KBM-7 (cell line): ENCODE data around the gene ZDBF2.
"Not testable (repeated sequence)": the region's sequence is repeated elsewhere in the genome, so short reads cannot be mapped to it uniquely, and the experiment has no call there.

Experiments
- DNase-seq: peaks from one replicate; pipeline ENCODE4 v3.0.0-alpha.2; 2015
- in situ Hi-C: fragments of 300-500 bp; cut with MboI; formaldehyde crosslinking; loops from 2 replicates; pipeline ENCODE4 v1.14.3; 2020; ENCODE audit warnings: low sequenced_read_pairs, low pct_unique_long_range_greater_than_20kb, mixed read lengths

ZDBF2 gene

DNA sequence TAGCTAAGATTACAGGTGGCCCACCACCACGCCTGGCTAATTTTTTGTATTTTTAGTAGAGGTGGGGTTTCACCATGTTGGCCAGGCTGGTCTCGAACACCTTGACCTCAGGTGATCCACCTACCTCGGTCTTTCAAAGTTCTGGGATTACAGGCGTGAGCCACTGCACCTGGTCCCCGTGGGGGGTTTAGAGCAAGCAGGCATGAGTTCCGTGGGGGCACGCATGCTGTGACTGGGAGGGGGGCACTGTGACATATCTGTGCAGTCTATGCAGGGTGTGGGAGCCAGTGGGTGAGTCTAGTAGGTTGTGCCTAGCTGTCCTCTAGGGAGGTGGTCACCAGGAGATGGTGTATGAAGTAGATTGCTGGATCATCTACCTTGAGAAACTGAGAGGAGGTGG, 16.6 kb upstream of the ZDBF2 start:
- no peak for DNase-seq
- in situ Hi-C loops, result no loop called here

GRCh38 chr2:206258615-206259014, 15.8 kb upstream of the ZDBF2 start:
- in situ Hi-C loops, DNase-seq: not testable (repeated sequence)

GRCh38 chr2:206259376-206260187, 14.9 kb upstream of the ZDBF2 start:
- DNase-seq, result no peak
- in situ Hi-C loops, result no loop called here

DNA sequence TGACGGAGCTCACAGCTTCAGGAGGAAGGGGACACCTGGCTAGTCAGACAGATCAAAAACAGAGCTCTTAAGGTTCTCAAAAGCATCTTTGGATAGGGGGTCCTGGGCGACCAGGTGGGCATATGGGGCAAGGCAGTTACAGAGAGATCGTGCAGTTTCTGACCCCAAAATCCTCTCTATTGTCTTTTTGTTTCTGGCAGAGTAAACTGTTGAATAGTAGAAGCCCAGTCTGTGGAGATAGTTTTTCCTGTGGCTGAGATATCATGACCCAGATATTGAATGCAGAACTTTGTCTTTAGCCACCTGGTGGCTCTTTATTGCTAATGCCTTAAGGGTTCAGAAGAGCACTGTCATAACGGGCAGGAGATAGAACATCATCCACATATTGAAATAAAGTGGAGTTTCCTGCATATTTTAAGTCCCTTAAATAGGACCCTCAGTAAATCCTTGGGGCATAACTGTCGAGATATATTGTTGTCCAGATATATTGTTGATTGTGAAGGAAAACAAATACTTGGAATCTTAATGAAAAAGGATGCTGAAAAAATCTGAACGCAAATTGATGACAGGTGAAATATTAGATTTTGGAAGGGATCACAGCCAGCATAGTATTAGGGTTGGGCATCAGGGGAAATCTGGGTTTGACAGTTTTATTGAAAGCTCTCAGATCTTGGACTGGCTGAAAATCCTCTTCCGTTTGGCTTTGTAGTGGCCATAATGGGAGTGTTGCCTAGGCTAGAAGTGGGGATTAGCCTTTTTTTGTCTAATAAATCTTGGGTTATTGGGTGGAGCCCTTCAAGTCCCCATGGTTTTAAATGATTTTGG, 14.1 kb upstream of the ZDBF2 start:
- in situ Hi-C loops, result no loop called here
- DNase-seq, result peak; percentile 29

- no peak for DNase-seq
- in situ Hi-C loops, result no loop called here
These were observed 10.4 kb upstream of the ZDBF2 start for GRCh38 chr2:206263959-206264603.

DNA sequence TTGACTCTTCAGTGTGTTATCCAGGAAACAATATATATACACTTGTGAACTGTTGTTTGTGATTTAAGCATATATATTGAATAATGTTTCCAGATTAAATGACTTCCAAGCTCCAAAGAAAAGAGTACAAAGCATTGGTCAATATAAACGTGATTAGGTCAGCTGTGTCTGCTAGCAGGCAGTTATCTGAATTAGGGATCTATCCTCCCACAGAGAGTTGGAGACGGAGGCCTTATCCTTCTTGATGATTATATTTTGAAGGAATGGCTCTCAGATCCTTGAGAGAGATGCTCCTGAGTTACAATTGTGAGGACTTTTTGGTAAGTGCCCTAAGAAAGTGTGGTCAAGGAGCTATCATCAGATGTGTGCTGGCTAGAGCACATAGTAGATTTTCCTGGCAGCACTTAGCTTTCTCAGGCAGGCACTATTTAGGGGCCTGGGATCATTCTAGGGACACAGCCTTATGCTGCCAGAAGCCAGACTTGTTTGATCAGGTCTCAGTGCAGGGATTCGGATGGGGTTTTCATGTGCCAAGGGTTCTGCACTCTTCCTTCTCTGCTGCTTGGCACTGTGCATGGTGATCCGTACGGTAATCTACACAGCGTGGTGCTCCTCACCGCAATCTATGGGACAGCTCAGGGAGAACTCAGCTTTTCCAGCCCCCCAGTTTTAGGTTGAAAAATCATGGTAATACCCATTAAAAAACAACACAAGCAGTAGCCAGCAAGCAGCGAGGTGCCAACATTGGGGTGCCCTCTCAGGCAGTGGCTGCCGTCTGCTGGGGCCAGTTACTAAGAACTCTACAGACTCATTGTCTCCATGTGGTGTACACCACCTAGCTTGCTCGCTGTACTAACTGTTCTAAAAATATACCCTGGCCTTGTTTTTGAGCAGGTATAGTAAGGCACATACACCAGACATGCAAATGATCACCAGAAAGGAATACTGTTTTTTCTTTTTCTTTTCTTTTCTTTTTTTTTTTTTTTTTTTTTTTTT, 8.0 kb upstream of the ZDBF2 start:
- no peak for DNase-seq
- in situ Hi-C loops, result no loop called here

- no peak for DNase-seq
- in situ Hi-C loops, result no loop called here
These were observed 6.9 kb upstream of the ZDBF2 start for GRCh38 chr2:206267567-206267966.

- no peak for DNase-seq
- in situ Hi-C loops, result no loop called here
These were observed 3.4 kb upstream of the ZDBF2 start for GRCh38 chr2:206271065-206271464.

GRCh38 chr2:206273905-206274304, 558 bp upstream of the ZDBF2 start:
- no peak for DNase-seq
- in situ Hi-C loops, result no loop called here

GRCh38 chr2:206275312-206276055, 1.0 kb downstream of the ZDBF2 start:
- in situ Hi-C loops, result no loop called here
- peak; percentile 40 for DNase-seq

- no peak for DNase-seq
- in situ Hi-C loops, result no loop called here
These were observed 1.9 kb downstream of the ZDBF2 start for GRCh38 chr2:206276169-206276942.

DNA sequence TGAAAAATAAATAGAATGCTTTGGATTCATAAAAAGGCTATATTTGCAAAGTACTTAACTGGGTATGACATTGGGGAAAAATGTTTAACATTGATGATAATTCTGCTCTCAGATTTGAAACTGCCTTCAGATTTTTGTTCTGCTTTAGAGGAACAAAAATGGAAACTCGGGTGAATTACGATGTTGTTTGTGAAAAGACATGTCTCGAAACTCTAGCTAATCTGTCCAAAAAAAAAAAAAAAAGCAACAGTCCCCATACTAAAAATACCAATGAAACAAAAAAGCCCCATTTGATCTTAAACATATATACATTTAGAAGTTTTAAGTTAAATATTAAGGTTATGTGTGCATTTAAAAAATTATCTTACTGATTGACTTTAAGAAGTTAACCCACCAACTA, 3.0 kb downstream of the ZDBF2 start:
- no peak for DNase-seq
- in situ Hi-C loops, result no loop called here

DNA sequence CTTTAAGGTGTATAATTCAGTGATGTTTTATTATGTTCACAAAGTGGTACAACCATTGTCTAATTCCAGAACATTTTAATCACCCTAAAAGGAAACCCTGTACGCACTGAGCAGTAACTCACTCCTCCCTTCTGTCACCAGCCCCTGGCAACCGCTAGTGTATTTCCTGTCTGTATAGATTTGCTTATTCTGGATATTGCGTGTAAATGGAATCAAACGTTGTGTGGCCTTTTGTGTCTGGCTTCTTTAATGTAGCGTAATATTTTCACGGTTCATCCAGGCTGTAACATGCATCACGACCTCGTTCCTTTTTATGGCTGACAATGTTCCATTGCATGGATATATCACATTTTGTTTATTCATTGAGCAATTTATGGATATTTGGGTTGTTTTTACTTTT, 8.3 kb downstream of the ZDBF2 start:
- in situ Hi-C loops, result no loop called here
- DNase-seq, result no peak

GRCh38 chr2:206287197-206287596, 12.7 kb downstream of the ZDBF2 start:
- DNase-seq, result no peak
- in situ Hi-C loops, result no loop called here

GRCh38 chr2:206289391-206289790, 14.9 kb downstream of the ZDBF2 start:
- in situ Hi-C loops, result no loop called here
- DNase-seq, result no peak

- in situ Hi-C loops, result no loop called here
- DNase-seq, result no peak
These were observed 21.7 kb downstream of the ZDBF2 start for GRCh38 chr2:206296128-206296527.

- DNase-seq, in situ Hi-C loops: not testable (repeated sequence)
These were observed 25.1 kb downstream of the ZDBF2 start for GRCh38 chr2:206299608-206300007.
